B cell (primary cell): Measurements from ENCODE around the gene CHCHD3. TPM values are rescaled to one million over a fixed set of nuclear protein-coding genes. Genes with fewer than 3 reads are reported as not detected.
"Not testable (repeated sequence)": the region's sequence is repeated elsewhere in the genome, so short reads cannot be mapped to it uniquely, and the experiment has no call there.

ENCODE experiments used
- ATAC-seq: fragments of 200-7000 bp; cut with Tn5 transposase; one replicate; pipeline ENCODE4 v1.10.0; 2021; ENCODE audit warnings: low read depth, mild to moderate bottlenecking, moderate number of reproducible peaks, moderate library complexity
- CTCF ChIA-PET: fragments of 350-600 bp; sonication (Branson Sonifier 250); formaldehyde crosslinking; loops from one replicate; lab custom pipeline; 2021; ENCODE audit warnings: antibody characterized with exemption, inconsistent platforms; lab: Charles Lee
- POLR2A ChIA-PET: fragments of 350-600 bp; sonication (Branson Sonifier 250); formaldehyde crosslinking; loops from one replicate; lab custom pipeline; 2021; ENCODE audit warnings: antibody characterized with exemption; lab: Charles Lee
- DNase-seq: peaks from one replicate; pipeline ENCODE4 v3.0.0; 2013
- H2AFZ ChIP-seq: 2 replicates; pipeline ENCODE4 v1.6.1; 2012; ENCODE audit warnings: mild to moderate bottlenecking, low read depth, low read length; ENCODE audit not compliant: insufficient read depth, poor library complexity, severe bottlenecking
- H3K27ac ChIP-seq, 2 donors: 1 replicate in 1 of 2; 2 replicates in 1 of 2; pipeline ENCODE4 v1.5.1; 2012 to 2013; ENCODE audit warnings: low read length in 2 of 2, mild to moderate bottlenecking in 2 of 2, moderate library complexity in 1 of 2
- H3K27me3 ChIP-seq, 4 experiments: fragments of 200-600 bp in 1 of 4; sonication (generic) in 1 of 4; replicated peaks in 1 of 4; 1 replicate in 2 of 4; 2 replicates in 2 of 4; pipeline versions ENCODE4 v1.6.1 to v1.7.0; 2013 to 2016; ENCODE audit warnings: low read length in 3 of 4, mild to moderate bottlenecking in 2 of 4, mixed read lengths in 1 of 4, moderate library complexity in 1 of 4; ENCODE audit not compliant: insufficient read depth in 4 of 4, control insufficient read depth in 3 of 4; ENCODE audit errors: control extremely low read depth in 1 of 4
- H3K36me3 ChIP-seq, 2 experiments: replicated peaks in 1 of 2; 1 replicate in 1 of 2; 2 replicates in 1 of 2; pipeline versions ENCODE4 v1.6.1 to v1.7.1; 2013; ENCODE audit warnings: low read length in 1 of 2; ENCODE audit not compliant: insufficient read depth in 2 of 2, control insufficient read depth in 1 of 2; ENCODE audit errors: control extremely low read depth in 1 of 2, extremely low read depth in 1 of 2
- H3K4me1 ChIP-seq, 2 donors: fragments of 200-600 bp in 1 of 2; sonication (generic) in 1 of 2; 1 replicate in 1 of 2; 2 replicates in 1 of 2; pipeline versions ENCODE4 v1.5.1 to v1.6.1; 2013 to 2017; ENCODE audit warnings: low read length in 2 of 2; ENCODE audit not compliant: control insufficient read depth in 2 of 2, insufficient read depth in 2 of 2
- H3K4me2 ChIP-seq: replicated peaks from 2 replicates; pipeline ENCODE3; 2012; ENCODE audit warnings: mild to moderate bottlenecking, low read depth, low read length; ENCODE audit not compliant: poor library complexity, severe bottlenecking
- H3K4me3 ChIP-seq, 5 experiments: fragments of 200-600 bp in 1 of 5; sonication (generic) in 1 of 5; 1 replicate in 3 of 5; 2 replicates in 2 of 5; pipeline versions ENCODE4 v1.5.1 to v1.7.0; 2011 to 2016; ENCODE audit warnings: low read length in 4 of 5, mild to moderate bottlenecking in 4 of 5, low read depth in 2 of 5, control low read depth in 1 of 5, moderate library complexity in 1 of 5; ENCODE audit not compliant: insufficient read depth in 1 of 5; ENCODE audit errors: control extremely low read depth in 1 of 5, extremely low read depth in 1 of 5
- H3K79me2 ChIP-seq: fragments of 200-600 bp; sonication (generic); one replicate; pipeline ENCODE4 v1.6.0; 2016; ENCODE audit warnings: low read length; ENCODE audit not compliant: control insufficient read depth, insufficient read depth
- H3K9ac ChIP-seq: fragments of 200-600 bp; sonication (generic); 2 replicates; pipeline ENCODE4 v1.6.1; 2017; ENCODE audit warnings: mild to moderate bottlenecking, low read length, moderate library complexity
- H3K9me3 ChIP-seq, 3 donors: one replicate each; pipeline versions ENCODE4 v1.6.1 to v1.7.1; 2013; ENCODE audit warnings: low read length in 2 of 3; ENCODE audit not compliant: control insufficient read depth in 2 of 3, insufficient read depth in 1 of 3; ENCODE audit errors: control extremely low read depth in 1 of 3
- H4K20me1 ChIP-seq: 2 replicates; pipeline ENCODE4 v1.6.0; 2012; ENCODE audit warnings: mild to moderate bottlenecking, low read length; ENCODE audit not compliant: insufficient read depth, control insufficient read depth, poor library complexity, severe bottlenecking
- H3K27ac Mint-ChIP-seq: one replicate; pipeline ENCODE4 v1.8.0; 2021; ENCODE audit warnings: mixed read lengths
- H3K27me3 Mint-ChIP-seq: one replicate; pipeline ENCODE4 v1.8.0; 2021; ENCODE audit warnings: mixed read lengths
- H3K4me1 Mint-ChIP-seq: one replicate; pipeline ENCODE4 v1.8.0; 2021; ENCODE audit warnings: mixed read lengths
- H3K4me3 Mint-ChIP-seq: one replicate; pipeline ENCODE4 v1.8.0; 2021; ENCODE audit warnings: mixed read lengths
- H3K9me3 Mint-ChIP-seq: one replicate; pipeline ENCODE4 v1.8.0; 2022; ENCODE audit warnings: mixed read lengths; ENCODE audit not compliant: insufficient read depth
- CTCF ChIP-seq: fragments of 200-600 bp; IDR thresholded peaks from one replicate; pipeline ENCODE4 v1.8.0; 2022; ENCODE audit warnings: antibody characterized with exemption, mild to moderate bottlenecking
- EZH2 ChIP-seq: IDR thresholded peaks from 2 replicates; pipeline ENCODE4 v1.6.1; 2012; ENCODE audit warnings: borderline replicate concordance, low read depth, mild to moderate bottlenecking, moderate library complexity, low read length; ENCODE audit not compliant: insufficient read depth, poor library complexity, severe bottlenecking
- WGBS: methylation state at CpG from one replicate; pipeline ENCODE4 v1.1.5; 2013; ENCODE audit warnings: missing lambda C conversion rate; ENCODE audit not compliant: insufficient coverage; 5-methylcytosine and 5-hydroxymethylcytosine counted together
- intact Hi-C: fragments of 100-400 bp; cut with micrococcal nuclease; formaldehyde crosslinking; loops from one replicate; pipeline ENCODE4 v1.10.0; 2022
- polyA plus RNA-seq: library from polyadenylated mRNA; depleted of rRNA; stranded (reverse); fragments of >200 nt; gene quantifications from 2 replicates; pipeline ENCODE4 v1.2.3, GENCODE V29; 2012
- total RNA-seq, 2 donors: library from RNA; stranded (reverse); fragments of 120-200 nt in 1 of 2; gene quantifications; 1 replicate in 1 of 2; 2 replicates in 1 of 2; pipeline versions ENCODE4 v1.2.3 to v1.2.4, GENCODE V29; 2013 to 2022

CHCHD3 gene
- total and polyA plus RNA-seq, 2 donors (not counting 1 experiment from before 2014, with no cell fraction given) = 20.1 to 38.4 TPM

GRCh38 chr7:132904209-132904608 lies 177.7 kb downstream of the CHCHD3 start:
- Mint-ChIP-seq H3K4me3 (no peak overlapping the region), H3K27me3 (no peaks in the 10 kb centered on the region), H3K9me3 (peaks cover 3% of the 10 kb centered on the region), H3K4me1 (no peaks in the 10 kb centered on the region), H3K27ac (no peak overlapping the region)
- H3K27me3 ChIP-seq = no peaks in the 10 kb centered on the region
- POLR2A ChIA-PET = no interaction called here
- CTCF ChIA-PET = no interaction called here
- ATAC-seq (no peak), DNase-seq (no peak)
- H3K36me3 ChIP-seq = peaks cover 0 to 1% of the 10 kb centered on the region in 2 experiments
- H3K27ac ChIP-seq = no peak overlapping the region
- no peak overlapping the region for H3K4me2 ChIP-seq
- no peaks in the 10 kb centered on the region for H3K9me3 ChIP-seq
- no peak overlapping the region for H2AFZ ChIP-seq
- no peaks in the 10 kb centered on the region for H3K79me2 ChIP-seq
- H3K4me3 ChIP-seq = no peak overlapping the region
- intact Hi-C loops = no loop called here
- no peaks in the 10 kb centered on the region for H4K20me1 ChIP-seq
- TF ChIP-seq EZH2 (no peak), CTCF (no peak)
- H3K4me1 ChIP-seq = no peaks in the 10 kb centered on the region
- no peak overlapping the region for H3K9ac ChIP-seq

GRCh38 chr7:132902294-132902693 lies 179.6 kb downstream of the CHCHD3 start:
- CTCF ChIA-PET, H3K27me3 Mint-ChIP-seq, H3K27ac Mint-ChIP-seq, H3K27me3 ChIP-seq, POLR2A ChIA-PET, H3K9me3 Mint-ChIP-seq, H3K4me3 Mint-ChIP-seq, DNase-seq, H3K36me3 ChIP-seq, H3K4me3 ChIP-seq, H3K4me1 ChIP-seq, H3K79me2 ChIP-seq, H3K9ac ChIP-seq, H3K4me2 ChIP-seq, H3K9me3 ChIP-seq, H3K27ac ChIP-seq, H2AFZ ChIP-seq, H4K20me1 ChIP-seq, intact Hi-C loops, ATAC-seq, H3K4me1 Mint-ChIP-seq: not testable (repeated sequence)
- no CpG with 5 or more reads among the region's 3 CpGs for WGBS
